Liver (tissue), 9 donors: ENCODE results near the gene OSBPL10. TPM values are rescaled to one million over a fixed set of nuclear protein-coding genes. Genes with fewer than 3 reads are reported as not detected.

Source experiments
- DNase-seq: peaks from one replicate; pipeline ENCODE4 v3.0.0-alpha.2; 2017; ENCODE audit warnings: low spot score
- H3K27ac ChIP-seq, 2 donors: one replicate each; pipeline ENCODE4 v1.7.0; 2013; ENCODE audit warnings: inconsistent platforms in 2 of 2, low read length in 2 of 2, control low read depth in 1 of 2, low read depth in 1 of 2, mild to moderate bottlenecking in 1 of 2
- H3K27me3 ChIP-seq, 4 donors: one replicate each; pipeline versions ENCODE4 v1.6.1 to v1.7.0; 2013; ENCODE audit warnings: low read length in 3 of 4, inconsistent platforms in 1 of 4, mild to moderate bottlenecking in 1 of 4, moderate library complexity in 1 of 4; ENCODE audit not compliant: control insufficient read depth in 4 of 4, insufficient read depth in 4 of 4
- H3K36me3 ChIP-seq, 4 donors: one replicate each; pipeline versions ENCODE4 v1.6.1 to v1.7.0; 2013; ENCODE audit warnings: low read length in 3 of 4, mild to moderate bottlenecking in 3 of 4, low read depth in 1 of 4, moderate library complexity in 1 of 4; ENCODE audit not compliant: control insufficient read depth in 4 of 4, insufficient read depth in 3 of 4
- H3K4me1 ChIP-seq, 4 donors: one replicate each; pipeline versions ENCODE4 v1.6.1 to v1.7.0; 2013; ENCODE audit warnings: low read length in 3 of 4, mild to moderate bottlenecking in 3 of 4, moderate library complexity in 1 of 4; ENCODE audit not compliant: control insufficient read depth in 4 of 4, insufficient read depth in 4 of 4
- H3K4me3 ChIP-seq, 3 donors: one replicate each; pipeline versions ENCODE4 v1.6.1 to v1.7.0; 2013; ENCODE audit warnings: low read length in 3 of 3, control low read depth in 1 of 3, low read depth in 1 of 3, mild to moderate bottlenecking in 1 of 3
- H3K9ac ChIP-seq, 2 donors: one replicate each; pipeline ENCODE4 v1.7.0; 2013; ENCODE audit warnings: low read length in 2 of 2, mild to moderate bottlenecking in 2 of 2, moderate library complexity in 2 of 2, control low read depth in 1 of 2, low read depth in 1 of 2
- H3K9me3 ChIP-seq, 4 donors: one replicate each; pipeline versions ENCODE4 v1.6.1 to v1.7.0; 2013; ENCODE audit warnings: low read length in 3 of 4; ENCODE audit not compliant: control insufficient read depth in 4 of 4
- FOXA2 ChIP-seq: IDR thresholded peaks from 2 replicates; pipeline ENCODE4 v1.6.1; 2016; ENCODE audit warnings: antibody characterized with exemption
- GABPA ChIP-seq, 2 donors: IDR thresholded peaks in 1 of 2; conservative IDR thresholded peaks in 1 of 2; 2 replicates each; pipeline ENCODE4 v1.6.1; 2016; ENCODE audit warnings: antibody characterized with exemption in 2 of 2, mild to moderate bottlenecking in 1 of 2, moderate library complexity in 1 of 2
- HNF4A ChIP-seq, 2 donors: conservative IDR thresholded peaks; 2 replicates each; pipeline ENCODE4 v1.6.1; 2016; ENCODE audit warnings: antibody characterized with exemption in 2 of 2, mild to moderate bottlenecking in 2 of 2
- HNF4G ChIP-seq: IDR thresholded peaks from 2 replicates; pipeline ENCODE4 v1.6.1; 2016; ENCODE audit warnings: antibody characterized with exemption
- JUND ChIP-seq, 2 donors: IDR thresholded peaks; 2 replicates each; pipeline ENCODE4 v1.6.1; 2016; ENCODE audit warnings: antibody characterized with exemption in 2 of 2
- MAX ChIP-seq: IDR thresholded peaks from 2 replicates; pipeline ENCODE4 v1.6.1; 2016; ENCODE audit warnings: antibody characterized with exemption
- NR2F2 ChIP-seq: IDR thresholded peaks from 2 replicates; pipeline ENCODE4 v1.6.1; 2016; ENCODE audit warnings: antibody characterized with exemption
- RAD21 ChIP-seq, 2 donors: IDR thresholded peaks; 2 replicates each; pipeline ENCODE4 v1.6.1; 2016; ENCODE audit warnings: antibody characterized with exemption in 2 of 2, mild to moderate bottlenecking in 2 of 2
- SP1 ChIP-seq: IDR thresholded peaks from 2 replicates; pipeline ENCODE4 v1.6.1; 2018; ENCODE audit warnings: antibody characterized with exemption, mild to moderate bottlenecking
- TAF1 ChIP-seq: conservative IDR thresholded peaks from 2 replicates; pipeline ENCODE4 v1.6.1; 2016; ENCODE audit warnings: antibody characterized with exemption, mild to moderate bottlenecking
- ZBTB33 ChIP-seq: IDR thresholded peaks from 2 replicates; pipeline ENCODE4 v1.6.1; 2016; ENCODE audit warnings: antibody characterized with exemption
- WGBS: extraction: QIAGEN DNeasy Blood & Tissue Kit; methylation state at CpG from one replicate; pipeline ENCODE4 v1.1.7; 2013; 5-methylcytosine and 5-hydroxymethylcytosine counted together
- polyA plus RNA-seq, 2 donors: library from polyadenylated mRNA; stranded (reverse) in 1 of 2; unstranded in 1 of 2; fragments of 200-250 nt in 1 of 2; fragments of >200 nt in 1 of 2; fragmentation: Nextera tagmentation in 1 of 2; extraction: Ambion mirVana in 1 of 2; gene quantifications; one replicate each; pipeline versions ENCODE4 v1.2.1 to v1.2.3, GENCODE V29; 2013 to 2015
- total RNA-seq, 2 donors: library from RNA; depleted of rRNA; stranded (reverse); fragments of >200 nt; gene quantifications; one replicate each; pipeline ENCODE4 v1.2.3, GENCODE V29; 2014
- TF ChIP-seq, protein P1 (sequence below): IDR thresholded peaks from 2 replicates; pipeline ENCODE4 v1.6.1; 2016; ENCODE audit warnings: antibody characterized with exemption, mild to moderate bottlenecking
- TF ChIP-seq, protein P2 (sequence below): IDR thresholded peaks from 2 replicates; pipeline ENCODE4 v1.6.1; 2016; ENCODE audit warnings: antibody characterized with exemption
- TF ChIP-seq, protein P3 (sequence below): fragments of 150-350 bp; IDR thresholded peaks from 2 replicates; pipeline ENCODE4 v1.5.1; 2017; ENCODE audit warnings: improper control_type of control experiment, low read depth, low read length; ENCODE audit not compliant: missing input control
- donor health status: healthy.
- donor health status: healthy.
- donor health status: healthy.
- donor health status: healthy.
- donor health status: healthy.

Gene OSBPL10
- total and polyA plus RNA-seq, 4 donors = 0.75 to 4.0 (median 1.7) TPM

DNA sequence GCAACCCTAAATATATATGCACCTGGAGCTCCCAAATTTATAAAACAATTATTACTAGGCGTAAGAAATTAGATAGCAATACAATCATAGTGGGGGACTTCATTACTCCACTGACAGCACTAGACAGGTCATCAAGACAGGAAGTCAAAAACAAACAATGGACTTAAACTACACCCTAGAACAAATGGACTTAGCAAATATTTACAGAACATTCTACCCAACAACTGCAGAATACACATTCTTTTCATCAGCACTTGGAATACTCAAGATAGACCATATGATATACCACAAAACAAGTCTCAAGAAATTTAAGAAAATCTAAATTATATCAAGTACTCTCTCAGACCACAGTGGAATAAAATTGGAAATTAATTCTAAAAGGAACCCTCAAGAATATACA, 201.5 kb downstream of the OSBPL10 start:
- H3K27ac ChIP-seq = no peak overlapping the region
- DNase-seq = no peak
- no peak overlapping the region for H3K9ac ChIP-seq
- TF ChIP-seq RAD21 (IDR thresholded peaks at IDR 0.05) (no peak), JUND (IDR thresholded peaks at IDR 0.05) (no peak), ZBTB33 (no peak), HNF4G (no peak), FOXA2 (no peak), TAF1 (no peak), NR2F2 (no peak), HNF4A (conservative IDR thresholded peaks at IDR 0.05) (no peak), SP1 (no peak)
- TF ChIP-seq, protein P1, sequence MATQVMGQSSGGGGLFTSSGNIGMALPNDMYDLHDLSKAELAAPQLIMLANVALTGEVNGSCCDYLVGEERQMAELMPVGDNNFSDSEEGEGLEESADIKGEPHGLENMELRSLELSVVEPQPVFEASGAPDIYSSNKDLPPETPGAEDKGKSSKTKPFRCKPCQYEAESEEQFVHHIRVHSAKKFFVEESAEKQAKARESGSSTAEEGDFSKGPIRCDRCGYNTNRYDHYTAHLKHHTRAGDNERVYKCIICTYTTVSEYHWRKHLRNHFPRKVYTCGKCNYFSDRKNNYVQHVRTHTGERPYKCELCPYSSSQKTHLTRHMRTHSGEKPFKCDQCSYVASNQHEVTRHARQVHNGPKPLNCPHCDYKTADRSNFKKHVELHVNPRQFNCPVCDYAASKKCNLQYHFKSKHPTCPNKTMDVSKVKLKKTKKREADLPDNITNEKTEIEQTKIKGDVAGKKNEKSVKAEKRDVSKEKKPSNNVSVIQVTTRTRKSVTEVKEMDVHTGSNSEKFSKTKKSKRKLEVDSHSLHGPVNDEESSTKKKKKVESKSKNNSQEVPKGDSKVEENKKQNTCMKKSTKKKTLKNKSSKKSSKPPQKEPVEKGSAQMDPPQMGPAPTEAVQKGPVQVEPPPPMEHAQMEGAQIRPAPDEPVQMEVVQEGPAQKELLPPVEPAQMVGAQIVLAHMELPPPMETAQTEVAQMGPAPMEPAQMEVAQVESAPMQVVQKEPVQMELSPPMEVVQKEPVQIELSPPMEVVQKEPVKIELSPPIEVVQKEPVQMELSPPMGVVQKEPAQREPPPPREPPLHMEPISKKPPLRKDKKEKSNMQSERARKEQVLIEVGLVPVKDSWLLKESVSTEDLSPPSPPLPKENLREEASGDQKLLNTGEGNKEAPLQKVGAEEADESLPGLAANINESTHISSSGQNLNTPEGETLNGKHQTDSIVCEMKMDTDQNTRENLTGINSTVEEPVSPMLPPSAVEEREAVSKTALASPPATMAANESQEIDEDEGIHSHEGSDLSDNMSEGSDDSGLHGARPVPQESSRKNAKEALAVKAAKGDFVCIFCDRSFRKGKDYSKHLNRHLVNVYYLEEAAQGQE = no peak
- TF ChIP-seq, protein P2, sequence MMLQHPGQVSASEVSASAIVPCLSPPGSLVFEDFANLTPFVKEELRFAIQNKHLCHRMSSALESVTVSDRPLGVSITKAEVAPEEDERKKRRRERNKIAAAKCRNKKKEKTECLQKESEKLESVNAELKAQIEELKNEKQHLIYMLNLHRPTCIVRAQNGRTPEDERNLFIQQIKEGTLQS = no peak
- H3K4me1 ChIP-seq = no peaks in the 10 kb centered on the region
- no peaks in the 10 kb centered on the region for H3K36me3 ChIP-seq
- peaks cover 0 to 3% (median 0%) of the 10 kb centered on the region in 4 donors for H3K27me3 ChIP-seq
- H3K9me3 ChIP-seq = peaks cover 0 to 3% (median 0%) of the 10 kb centered on the region in 4 donors
- no peak overlapping the region for H3K4me3 ChIP-seq
- 44% methylated on average over 1 of the region's 1 CpG for WGBS

DNA sequence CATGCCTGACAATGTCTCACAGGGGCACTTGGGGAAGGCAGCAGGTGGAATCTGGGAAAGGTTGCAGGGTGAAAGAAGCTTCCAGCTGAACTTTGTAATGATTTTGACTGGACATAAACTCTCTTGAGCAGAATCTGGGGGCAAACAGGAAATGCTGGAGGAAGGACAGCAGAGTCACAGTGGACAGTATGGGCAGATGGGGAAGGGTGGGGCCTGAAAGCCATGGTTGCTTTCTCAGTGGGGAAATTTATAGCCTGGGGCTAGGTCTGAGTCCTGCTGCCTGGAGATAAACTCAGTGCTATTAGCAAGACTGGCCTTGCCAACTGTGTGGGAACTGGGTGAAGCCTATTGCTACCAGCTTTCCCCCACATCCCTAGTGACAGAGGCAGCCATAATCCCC, 203.2 kb downstream of the OSBPL10 start:
- Histone ChIP-seq H3K9me3 (peaks cover 0 to 3% (median 0%) of the 10 kb centered on the region in 4 donors), H3K4me1 (no peaks in the 10 kb centered on the region), H3K36me3 (no peaks in the 10 kb centered on the region), H3K9ac (no peak overlapping the region), H3K27ac (no peak overlapping the region), H3K27me3 (peaks cover 0 to 3% (median 0%) of the 10 kb centered on the region in 4 donors), H3K4me3 (no peak overlapping the region)
- TF ChIP-seq MAX (no peak), TAF1 (no peak), GABPA (IDR thresholded peaks at IDR 0.05 in 1 of 2, conservative IDR thresholded peaks at IDR 0.05 in 1 of 2) (no peak), JUND (IDR thresholded peaks at IDR 0.05) (no peak), FOXA2 (no peak)
- TF ChIP-seq, protein P1 = no peak
- TF ChIP-seq, protein P3, sequence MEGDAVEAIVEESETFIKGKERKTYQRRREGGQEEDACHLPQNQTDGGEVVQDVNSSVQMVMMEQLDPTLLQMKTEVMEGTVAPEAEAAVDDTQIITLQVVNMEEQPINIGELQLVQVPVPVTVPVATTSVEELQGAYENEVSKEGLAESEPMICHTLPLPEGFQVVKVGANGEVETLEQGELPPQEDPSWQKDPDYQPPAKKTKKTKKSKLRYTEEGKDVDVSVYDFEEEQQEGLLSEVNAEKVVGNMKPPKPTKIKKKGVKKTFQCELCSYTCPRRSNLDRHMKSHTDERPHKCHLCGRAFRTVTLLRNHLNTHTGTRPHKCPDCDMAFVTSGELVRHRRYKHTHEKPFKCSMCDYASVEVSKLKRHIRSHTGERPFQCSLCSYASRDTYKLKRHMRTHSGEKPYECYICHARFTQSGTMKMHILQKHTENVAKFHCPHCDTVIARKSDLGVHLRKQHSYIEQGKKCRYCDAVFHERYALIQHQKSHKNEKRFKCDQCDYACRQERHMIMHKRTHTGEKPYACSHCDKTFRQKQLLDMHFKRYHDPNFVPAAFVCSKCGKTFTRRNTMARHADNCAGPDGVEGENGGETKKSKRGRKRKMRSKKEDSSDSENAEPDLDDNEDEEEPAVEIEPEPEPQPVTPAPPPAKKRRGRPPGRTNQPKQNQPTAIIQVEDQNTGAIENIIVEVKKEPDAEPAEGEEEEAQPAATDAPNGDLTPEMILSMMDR = no peak
- no peak for DNase-seq
